ENCODE results near the gene VSTM1.

Gene VSTM1

DNA sequence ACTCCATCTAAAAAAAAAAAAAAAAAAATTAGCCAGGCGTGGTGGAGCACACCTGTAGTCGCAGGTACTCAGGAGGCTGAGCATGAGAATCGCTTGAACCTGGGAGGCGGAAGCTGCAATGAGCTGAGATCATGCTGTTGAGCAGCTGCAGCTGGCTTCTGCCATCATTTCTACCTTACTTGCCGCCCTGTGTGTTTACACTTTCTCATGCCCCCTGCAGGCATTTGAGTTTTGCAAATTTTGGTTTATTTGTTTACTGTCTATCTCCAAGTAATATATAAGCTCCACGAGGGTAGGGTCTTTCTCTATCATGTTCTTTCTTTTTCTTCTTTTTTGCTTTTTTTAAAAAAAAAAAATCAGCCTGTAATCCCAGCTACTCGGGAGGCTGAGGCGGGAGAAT, 54.3 kb downstream of the VSTM1 start:
- no peak for DNase-seq

DNA sequence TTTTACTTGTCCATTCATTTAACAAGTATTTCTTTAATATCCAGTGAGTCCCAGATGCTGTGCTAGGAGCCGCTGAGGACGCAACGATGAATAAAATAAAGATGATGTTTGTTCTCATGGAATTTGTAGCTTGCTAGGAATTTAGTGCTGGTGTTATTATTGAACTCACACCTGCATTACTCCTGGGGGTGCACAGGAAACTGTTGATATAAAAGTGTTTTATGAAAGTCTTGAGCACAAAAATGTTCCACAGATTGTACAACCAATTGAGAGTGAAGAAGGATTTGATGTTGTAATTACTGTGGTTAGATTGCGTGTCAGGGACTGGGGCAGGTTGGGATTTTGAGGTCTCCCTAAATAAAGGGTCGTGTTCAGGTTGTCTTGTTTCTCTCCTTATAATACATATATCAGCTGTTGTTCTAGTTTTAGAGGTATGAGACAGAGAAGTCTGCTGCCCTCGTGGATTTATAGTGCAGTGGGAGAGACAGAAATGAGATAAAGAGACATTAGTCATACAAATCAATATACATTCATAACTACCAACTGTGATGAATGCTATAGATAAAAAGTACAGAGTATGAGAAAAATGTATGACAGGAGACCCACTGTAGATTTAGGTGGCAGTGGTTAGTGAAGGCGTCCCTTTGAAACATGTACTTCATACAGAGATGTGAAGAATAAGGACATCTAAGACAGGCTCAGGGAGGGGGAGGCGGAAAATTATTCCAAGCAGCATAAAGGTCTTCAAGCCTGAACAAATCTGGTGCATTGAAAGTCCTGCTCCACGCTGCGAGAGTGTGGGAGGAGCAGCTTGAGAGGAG, 61.0 kb downstream of the VSTM1 start:
- DNase-seq, result no peak

DNA sequence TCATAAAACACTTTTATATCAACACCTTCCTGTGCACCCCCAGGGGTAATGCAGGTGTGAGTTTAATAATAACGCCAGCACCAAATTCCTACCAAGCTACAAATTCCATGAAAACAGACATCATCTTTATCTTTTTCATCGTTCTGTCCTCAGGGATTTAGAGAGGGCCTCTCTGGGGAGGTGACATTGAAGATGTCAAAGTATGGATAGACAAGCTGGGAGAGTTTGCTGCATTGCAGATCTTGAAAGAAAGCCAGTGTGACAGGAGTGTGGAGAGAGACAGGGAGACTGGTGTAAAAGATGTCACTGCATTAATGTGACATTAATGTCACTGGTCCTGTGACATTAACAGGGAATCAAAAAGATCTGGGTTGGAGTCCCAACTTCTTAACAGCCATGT, 62.2 kb downstream of the VSTM1 start:
- DNase-seq, result no peak

DNA sequence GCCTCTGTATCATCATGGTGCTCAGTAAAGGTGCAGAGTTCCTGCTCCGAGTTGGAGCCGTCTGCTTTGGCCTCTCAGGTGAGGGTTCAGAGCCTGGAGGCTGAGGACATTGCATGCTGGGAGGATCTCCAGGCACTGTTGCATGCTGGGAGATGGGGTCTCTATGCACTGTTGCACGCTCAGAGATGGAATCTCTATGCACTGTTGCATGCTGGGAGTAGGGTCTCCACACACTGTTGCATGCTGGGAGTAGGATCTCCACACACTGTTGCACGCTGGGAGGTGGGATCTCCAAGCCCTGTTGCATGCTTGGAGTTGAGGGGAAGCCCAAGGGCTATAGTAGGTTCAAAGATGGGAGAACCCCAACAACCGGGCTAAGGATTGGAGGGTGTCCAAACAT, 64.0 kb downstream of the VSTM1 start:
- DNase-seq, result no peak

DNA sequence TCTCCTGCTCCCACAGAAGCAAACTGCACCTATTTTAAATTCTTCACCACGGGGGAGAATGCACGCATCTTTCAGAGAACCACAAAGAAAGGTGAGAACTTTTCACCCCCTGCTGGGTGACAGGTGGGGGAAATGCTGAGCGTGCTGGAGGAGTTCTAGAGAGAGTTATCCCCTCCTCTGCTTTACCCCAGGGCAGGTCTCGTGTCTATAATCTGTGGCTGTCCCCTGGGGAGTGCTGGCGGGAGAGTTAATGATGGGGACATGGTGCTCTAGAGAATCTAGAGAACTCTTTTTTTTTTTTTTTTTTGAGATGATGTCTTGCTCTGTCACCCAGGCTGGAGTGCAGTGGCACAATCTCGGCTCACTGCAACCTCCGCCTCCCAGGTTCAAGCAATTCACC, 65.5 kb downstream of the VSTM1 start:
- DNase-seq, result no peak

DNA sequence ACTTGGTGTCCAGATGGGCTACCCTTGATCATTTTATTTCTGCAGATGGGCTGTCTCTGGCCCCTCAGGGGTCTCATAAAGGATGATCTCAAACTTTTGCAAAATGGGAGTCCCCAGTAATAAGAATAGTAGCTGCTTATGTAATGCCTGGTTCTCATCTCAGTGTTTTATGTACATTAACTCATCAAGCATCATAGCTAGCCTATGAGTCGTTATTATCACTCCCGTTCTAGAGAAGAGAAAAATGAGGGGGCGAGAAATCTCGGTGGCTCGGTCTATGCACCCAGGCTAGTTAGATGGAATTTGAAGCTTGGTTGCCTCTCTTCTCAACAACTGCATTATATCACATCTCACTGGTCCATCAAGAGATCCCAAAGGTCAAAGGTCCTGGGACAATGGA, 68.9 kb downstream of the VSTM1 start:
- DNase-seq, result no peak

DNA sequence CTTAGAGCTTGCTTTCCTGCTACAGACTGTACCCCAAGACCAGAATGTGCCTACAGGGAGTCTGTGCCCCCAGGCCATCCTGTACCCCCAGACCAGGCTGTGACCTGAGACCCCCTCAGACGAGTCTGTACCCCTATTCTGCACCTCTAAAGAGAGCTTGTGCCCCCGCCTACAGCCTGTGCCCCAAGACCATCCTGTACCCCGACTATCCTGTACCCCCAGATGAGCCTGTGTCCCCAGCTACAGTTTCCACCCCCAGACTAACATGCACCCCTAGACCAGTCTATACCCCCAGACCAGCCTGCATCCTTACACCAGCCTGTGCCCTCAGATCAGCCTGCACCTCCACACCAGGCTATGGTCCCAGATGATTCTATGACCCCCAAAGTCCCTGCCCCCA, 70.2 kb downstream of the VSTM1 start:
- DNase-seq, result no peak

DNA sequence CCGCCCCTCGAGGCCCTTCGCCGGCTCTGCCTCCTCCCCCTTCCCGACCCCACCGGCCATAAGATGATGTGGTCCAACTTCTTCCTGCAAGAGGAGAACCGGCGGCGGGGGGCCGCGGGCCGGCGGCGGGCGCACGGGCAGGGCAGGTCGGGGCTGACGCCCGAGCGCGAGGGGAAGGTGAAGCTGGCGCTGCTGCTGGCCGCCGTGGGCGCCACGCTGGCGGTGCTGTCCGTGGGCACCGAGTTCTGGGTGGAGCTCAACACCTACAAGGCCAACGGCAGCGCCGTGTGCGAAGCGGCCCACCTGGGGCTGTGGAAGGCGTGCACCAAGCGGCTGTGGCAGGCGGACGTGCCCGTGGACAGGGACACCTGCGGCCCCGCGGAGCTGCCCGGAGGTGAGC, 70.9 kb downstream of the VSTM1 start:
- DNase-seq, result no peak

DNA sequence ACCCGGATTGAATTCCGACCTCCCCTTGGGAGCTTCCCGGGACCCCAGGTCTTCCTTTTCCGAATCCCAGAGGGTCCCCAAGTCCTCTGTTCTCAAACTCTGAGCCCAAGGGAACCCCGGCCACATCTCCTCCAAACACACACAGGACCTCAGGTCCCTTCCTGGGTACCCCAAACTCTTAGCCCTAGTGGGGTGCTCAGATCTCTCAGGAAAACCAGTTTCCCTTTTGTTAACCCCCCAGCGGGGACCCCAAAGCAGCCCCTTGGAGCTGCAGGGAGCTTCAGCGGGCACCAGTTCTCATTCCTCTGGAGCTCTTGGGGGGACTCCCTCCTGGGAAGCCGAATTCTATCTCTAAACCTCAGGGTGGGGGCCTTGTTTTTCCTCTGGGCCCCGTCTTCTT, 71.5 kb downstream of the VSTM1 start:
- no peak for DNase-seq

DNA sequence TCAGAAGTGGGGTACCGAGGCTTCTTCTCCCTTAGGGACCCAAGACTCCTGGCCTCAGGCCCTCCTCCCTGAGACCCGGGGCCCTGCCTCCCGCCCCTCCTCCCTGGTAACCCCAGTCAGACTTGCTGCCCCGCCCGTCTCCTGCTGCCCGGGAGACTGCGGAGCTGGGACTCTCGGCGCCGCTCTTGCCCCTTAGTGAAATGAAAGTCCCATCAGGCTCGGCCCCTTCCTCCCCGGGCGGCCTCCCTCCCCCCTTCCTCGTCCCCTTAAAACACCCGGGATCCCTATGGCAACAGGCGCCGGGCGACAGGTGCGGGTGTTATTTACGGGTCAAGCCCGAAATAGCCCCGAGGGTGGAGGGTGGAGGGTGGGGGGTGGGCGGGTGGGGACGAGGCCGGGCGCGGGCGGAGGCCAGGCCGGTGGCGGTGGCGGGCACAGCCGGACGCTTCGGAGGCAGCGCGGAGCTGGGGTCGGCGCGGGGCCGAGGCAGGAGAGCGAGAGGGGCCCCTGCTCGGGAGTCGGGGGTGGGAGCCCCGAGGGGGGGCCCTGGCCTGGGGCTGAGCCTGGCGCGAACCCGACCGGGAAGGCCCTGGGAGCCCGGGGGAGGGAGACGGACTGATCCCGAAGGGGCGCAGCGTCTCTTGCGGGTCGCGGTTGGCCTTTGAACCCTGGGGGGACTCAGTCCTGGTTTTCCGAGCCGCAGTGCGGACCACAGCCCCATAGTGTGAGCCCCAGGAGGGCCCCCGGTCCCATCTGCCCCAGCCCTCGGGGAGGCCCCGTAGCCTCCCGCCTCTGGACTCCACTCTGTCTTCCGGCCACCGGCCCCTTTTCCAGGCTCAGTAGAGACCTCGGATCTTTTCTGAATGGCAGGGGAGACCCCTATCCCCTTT, 72.2 kb downstream of the VSTM1 start, which contains the start of gene CACNG6:
TSS of gene CACNG6 (plus strand) at position 414 of the 890 bp plus-strand sequence. CDS start 1,241 bp downstream, outside the sequence.
- DNase-seq, result no peak
